ENCODE measurements around the gene TPO. TPM values are rescaled to one million over a fixed set of nuclear protein-coding genes. Genes with fewer than 3 reads are reported as not detected.
A peak's percentile ranks its signal among the peaks of the same experiment; 100 is the strongest.
"Not testable (repeated sequence)": the region's sequence is repeated elsewhere in the genome, so short reads cannot be mapped to it uniquely, and the experiment has no call there.

Gene TPO
- total RNA-seq, 1 donor, result under 0.01 TPM

DNA sequence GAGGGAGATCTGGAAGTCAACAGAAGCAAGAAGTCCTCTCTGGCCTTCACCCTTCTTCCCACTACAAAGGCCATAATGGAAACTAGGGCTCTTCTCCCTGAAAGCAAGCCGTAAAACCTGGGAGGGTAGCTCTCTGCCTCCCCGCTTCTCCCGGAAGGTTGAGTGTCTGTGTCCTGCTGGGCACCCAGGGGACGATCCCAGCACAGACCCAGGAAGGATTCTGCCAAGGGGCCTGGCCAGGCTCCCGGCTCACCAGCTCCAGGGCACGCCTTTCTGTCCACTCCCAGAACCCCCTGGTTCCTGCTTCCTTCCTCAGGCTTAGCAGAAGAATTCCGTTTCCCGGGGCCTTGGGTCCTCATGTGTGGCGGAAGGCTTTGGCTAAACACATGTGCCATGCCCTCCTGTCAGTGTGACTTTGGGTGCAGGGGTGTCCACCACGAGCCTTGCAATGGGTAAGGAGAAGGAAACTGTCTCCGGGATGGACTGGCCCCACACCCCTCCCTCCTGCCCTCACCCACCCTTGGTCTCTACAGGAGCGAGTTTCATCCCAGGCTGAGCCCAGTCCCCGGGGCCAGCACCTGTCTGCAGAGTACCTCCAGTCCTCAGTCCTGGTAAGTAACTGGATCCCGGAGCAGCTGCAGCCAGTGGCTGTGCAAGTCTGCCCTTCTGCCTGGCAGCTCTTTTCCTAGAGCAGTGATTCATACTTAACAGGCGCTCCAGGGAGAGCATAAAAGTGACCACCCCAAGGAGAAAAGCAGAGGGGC is 135.8 kb downstream of the TPO start:
- DNase-seq (ENCODE audit: low read depth in 2 of 3, low spot score in 2 of 3), result no peak

DNA sequence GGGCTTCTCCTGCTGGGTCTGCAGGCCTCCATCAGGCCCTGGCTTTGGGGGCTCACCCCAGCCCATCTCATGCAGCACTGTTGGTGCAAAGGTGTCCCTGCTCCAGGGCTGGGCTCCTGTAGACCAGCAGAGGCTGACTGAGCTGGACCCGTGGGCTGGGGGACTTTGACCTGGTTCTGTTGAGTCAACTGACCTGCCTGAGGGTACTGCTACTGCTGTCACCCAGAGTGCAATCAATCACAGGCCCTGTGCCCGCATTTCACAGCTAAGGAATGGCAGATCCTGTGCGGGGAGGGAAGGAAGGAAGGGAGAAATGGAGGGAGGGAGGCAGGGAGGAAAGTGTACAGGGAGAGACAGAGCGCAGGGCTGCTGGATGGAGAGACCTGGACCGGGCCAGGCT is 136.8 kb downstream of the TPO start:
- DNase-seq (ENCODE audit: low read depth in 2 of 3, low spot score in 2 of 3), result no peak

DNA sequence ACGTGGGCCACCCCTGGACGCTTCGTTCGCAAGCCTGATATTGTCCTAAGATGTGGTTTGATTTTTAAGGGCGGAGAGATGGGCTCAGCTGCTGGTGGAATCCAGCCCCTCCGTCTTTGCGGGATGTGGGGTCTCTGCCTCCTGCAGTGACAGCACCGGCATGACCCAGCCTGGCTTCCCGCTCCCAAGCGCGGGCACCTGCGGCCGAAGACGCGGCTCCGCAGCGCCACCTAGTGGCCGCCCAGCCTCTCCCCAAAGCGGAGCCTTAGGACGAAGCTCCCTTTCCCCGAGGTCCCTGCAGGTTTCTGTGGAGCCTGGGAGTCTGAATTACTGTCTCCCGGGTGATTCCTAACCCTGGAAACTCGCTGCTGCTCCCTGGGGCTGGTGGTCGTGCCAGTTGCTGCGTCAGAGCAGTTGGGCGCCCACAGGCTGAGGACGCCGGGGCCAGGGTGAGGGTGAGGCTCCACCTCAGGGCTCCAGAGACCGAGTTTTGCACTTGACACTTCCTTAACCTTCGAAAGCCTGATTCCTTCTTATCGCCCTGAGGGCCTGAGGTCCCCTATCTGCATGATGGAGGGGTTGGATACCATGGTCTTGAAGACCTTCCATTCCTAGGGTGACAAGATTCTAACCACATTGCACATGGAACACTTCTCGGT is 137.5 kb downstream of the TPO start:
- DNase-seq (ENCODE audit: low read depth in 2 of 3, low spot score in 2 of 3), result peak; percentile 36 to 56 (median 51)

DNA sequence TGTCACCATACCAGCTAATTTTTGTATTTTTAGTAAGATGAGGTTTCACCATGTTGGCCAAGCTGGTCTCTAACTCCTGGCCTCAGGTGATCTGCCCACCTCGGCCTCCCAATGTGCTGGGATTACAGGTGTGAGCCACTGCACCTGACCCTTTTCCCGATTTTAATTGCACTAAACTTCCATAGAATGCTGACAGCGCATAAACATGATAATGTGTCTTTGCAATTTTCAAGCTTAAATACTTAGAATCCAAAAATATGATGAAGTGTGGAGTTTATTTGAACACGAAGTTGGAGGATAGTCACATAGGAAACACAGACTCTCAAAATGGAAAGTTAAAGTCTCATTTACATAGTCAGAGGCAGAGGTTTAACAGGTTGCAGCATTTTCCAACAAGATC is 138.6 kb downstream of the TPO start:
- DNase-seq (ENCODE audit: low read depth in 2 of 3, low spot score in 2 of 3), result no peak

DNA sequence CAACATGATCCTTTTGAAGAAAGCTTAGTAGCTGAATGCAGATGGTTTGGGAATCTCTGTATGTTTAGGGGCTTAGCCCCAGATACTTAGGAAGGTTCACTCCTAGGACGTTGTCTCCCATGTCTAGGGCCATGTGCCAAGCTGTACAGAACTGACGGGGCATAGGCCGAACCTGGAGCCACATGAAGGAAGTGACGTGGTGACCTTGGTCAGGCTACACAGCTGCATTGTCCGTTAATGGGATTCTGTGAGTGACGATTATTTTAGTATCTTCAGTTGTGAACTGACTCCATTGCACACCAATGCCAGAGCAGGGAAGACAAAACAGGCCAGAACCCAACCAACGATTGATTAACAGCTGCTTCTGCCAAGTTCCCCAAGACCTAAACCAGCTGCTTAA is 139.3 kb downstream of the TPO start:
- no peak for DNase-seq (ENCODE audit: low read depth in 2 of 3, low spot score in 2 of 3)

DNA sequence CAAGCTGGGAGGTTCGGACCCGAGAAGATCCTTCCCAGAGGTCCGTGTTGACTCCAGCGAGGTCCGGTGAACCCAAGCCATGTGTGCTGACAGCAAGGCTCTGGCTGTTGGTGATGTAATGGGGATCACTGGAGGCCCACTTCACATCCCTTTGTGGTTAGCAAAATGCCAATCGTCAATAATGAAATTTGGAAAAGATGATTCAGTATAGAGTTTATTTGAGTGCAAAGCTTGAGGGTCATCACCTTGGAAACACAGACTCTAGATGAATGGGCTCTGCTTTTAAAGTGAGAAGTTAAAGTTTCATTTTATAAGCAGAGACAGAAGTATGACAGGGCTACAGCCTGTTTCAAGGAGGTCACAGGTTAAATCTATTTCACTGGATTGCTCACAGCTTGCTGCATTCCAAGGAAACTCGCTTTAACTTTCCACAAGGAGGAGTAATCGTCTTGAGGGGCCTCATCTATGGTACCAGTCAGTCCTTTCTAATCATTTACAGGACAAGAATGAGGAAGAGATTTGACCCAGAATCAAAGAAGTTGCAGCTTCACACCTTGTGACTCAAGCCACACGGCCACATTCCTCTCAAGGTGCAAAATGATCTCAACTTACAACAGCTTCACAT is 140.5 kb downstream of the TPO start:
- DNase-seq (ENCODE audit: low read depth in 2 of 3, low spot score in 2 of 3), result no peak

DNA sequence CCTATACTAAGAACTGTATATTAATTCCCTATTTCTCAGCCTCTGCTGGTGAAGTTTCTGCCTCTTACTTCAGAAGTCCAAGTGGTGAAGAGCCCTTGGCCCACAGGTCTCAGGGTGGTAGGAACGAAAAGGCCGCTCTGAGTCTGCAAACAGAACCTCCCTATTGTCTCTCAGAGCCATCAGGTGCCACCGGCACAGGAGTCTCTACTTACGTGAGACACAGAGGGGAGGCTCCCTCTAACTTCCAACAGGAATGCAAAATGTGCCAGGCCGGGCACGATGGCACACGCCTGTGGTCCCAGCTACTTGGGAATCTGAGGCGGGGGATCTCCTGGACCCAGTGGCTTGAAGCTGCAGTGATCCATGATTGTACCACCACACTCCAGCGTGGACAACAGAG is 143.0 kb downstream of the TPO start:
- no peak for DNase-seq (ENCODE audit: low read depth in 2 of 3, low spot score in 2 of 3)

DNA sequence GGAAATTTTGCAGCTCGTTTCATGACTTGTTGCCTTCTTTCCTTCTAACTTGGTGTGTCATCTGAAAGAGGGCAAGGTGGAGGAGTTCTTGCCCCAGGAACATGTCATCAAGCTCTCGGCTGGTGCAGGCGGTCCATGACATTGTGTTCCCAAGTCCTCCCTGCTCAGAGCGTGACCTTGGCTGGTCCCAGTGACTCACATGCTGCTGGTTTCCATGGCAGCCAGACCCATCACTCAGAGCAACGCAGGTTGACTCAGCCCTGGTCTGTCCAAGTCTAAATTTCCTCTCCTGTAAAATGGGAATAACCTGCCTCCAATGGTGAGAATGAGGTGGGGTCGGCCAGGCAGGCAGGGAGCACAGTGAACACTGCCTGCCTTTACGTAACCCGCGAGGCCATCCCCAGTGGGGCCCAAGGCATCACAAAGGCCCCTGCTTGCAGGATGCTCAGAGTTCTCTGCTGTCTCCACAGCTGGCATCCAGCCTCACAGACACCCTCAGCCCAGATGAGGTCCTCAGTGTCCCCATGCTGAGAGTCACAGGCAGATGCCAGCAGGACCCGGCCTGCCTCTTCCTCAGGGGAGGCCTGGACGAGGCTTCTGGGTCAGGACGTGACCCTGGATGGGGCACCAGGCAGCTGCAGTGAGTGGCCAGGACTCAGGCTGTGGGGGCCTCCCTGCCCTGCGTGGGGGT is 143.7 kb downstream of the TPO start:
- DNase-seq (ENCODE audit: low read depth in 2 of 3, low spot score in 2 of 3), result no peak

DNA sequence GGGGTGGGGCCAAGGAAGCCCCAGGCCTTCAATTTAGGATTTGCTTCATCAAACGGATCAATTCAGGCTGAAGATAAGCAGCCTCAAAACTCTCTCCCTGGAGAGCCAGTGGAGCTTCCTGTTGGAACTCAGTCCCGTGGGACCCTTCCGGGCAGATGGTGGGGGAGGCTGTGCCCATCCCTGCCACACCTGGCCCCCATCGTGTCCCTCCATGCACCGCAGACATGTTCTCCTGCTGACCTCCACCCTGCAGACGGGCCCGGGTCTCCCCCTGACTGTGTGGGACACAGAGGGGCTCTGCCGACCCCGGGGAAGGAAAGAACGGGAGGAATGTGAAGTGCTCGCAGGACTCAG is 144.2 kb downstream of the TPO start:
- no peak for DNase-seq (ENCODE audit: low read depth in 2 of 3, low spot score in 2 of 3)

DNA sequence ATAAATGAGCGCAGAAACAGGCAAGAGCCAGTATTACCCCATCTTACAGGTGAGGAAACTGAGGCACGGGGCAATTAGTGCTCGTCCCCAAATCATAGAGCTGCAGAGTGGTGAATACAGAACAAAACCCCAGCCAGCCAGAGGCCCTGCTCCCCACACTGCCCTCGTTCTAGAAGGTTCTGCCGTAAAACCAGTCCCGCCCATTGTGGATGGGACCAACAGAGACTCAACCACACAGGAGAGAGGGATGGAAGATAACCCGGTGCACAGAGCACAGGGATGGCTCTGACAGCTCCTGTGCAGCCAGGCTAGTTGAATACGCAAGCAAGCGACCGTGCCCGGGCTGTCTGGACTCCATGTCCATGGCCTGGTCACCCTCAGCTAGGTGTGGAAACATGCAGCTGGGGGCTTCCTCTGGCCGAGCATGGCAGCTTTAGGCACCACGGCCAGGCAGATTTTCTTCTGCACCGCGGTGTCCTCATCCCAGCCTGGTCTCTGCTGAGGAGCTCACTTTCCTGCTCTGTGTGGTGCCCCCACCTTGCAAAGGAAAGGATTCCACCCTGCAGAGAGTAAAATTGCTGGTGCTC is 146.4 kb downstream of the TPO start:
- DNase-seq (ENCODE audit: low read depth in 2 of 3, low spot score in 2 of 3), result no peak

DNA sequence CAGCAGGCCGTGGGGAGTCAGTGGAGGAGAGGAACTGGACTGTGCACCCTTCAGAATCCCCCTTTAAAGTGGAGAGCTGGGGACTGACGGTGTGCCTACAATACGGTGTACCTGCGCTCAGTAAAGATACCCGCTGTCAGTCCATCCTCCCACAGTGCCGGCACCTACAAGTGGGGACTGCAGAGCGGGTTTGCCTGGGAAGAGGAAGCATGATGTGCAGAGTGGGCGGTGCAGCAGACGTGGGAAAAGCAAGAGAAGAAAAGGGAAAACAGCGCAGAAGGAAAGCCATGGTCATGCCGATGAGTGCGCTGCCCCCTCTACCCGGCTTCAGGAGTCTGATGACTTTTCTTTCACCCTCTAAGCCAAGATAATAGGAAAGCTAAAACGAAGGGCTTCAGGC is 148.0 kb downstream of the TPO start:
- no peak for DNase-seq (ENCODE audit: low read depth in 2 of 3, low spot score in 2 of 3)

DNA sequence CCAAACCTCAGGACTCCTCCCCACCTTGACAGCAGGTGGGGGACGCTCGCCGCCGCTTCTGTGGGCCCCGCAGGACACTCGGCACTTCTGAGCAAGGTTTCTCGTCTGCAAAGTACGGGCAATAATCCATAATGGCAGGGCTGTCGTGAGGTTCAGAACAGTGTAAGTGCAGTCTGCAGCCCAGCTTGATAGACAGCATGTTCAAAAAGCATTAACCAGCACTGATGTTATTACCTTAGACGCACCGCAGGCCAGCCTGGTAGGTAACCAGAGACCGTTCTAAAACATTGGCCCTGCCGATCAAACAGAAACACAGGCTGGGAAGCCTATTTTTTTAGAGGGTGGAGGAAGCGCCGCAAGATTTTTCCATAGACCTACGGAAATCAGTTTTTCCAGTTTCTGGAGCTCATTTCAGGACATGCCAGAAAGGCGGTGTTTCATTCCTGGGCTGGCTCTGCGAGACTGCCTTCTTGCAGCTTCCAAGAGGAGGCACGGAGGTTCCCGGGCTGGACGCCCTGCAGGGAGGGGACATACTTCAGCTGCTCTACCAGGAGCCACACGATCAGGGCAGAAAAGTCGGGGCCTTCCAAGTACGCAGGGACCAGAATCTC is 148.7 kb downstream of the TPO start:
- no peak for DNase-seq (ENCODE audit: low read depth in 2 of 3, low spot score in 2 of 3)

DNA sequence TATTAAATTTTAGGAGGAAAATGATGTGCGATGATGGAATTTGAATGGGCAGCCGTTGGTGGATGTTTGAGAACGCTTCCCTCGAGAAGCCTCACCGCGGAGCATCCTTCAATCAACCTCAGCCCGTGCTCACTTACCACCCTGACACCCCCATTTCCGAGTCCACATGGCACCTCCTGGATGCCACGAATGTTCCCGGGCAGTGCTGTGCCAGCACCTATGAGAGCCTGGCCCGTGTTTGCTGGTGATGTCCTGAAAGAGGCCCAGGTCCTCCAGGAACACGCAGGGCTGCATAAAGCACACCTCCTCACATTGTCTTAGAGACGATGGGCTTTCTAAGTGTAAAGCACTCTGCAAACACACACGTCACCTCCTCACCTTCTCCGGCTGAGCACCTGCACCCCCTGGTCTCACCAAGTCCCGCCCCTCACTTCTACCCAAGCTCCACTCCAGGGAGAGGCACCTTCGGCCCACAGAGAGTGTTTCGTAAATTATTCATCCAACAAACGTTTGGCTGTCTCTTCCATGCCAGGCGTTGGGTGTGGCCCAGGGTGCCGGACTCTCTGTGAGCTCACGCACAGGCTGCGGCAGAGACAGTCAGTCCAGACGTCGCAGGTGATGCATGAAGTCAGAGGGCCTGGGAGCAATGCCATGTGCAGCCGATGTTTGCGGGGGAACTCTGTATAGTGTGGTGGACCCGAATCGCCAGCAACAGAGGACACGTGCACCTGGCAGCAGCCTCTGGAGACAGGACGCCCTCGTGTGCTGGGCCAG is 150.0 kb downstream of the TPO start:
- no peak for DNase-seq (ENCODE audit: low read depth in 2 of 3, low spot score in 2 of 3)

DNA sequence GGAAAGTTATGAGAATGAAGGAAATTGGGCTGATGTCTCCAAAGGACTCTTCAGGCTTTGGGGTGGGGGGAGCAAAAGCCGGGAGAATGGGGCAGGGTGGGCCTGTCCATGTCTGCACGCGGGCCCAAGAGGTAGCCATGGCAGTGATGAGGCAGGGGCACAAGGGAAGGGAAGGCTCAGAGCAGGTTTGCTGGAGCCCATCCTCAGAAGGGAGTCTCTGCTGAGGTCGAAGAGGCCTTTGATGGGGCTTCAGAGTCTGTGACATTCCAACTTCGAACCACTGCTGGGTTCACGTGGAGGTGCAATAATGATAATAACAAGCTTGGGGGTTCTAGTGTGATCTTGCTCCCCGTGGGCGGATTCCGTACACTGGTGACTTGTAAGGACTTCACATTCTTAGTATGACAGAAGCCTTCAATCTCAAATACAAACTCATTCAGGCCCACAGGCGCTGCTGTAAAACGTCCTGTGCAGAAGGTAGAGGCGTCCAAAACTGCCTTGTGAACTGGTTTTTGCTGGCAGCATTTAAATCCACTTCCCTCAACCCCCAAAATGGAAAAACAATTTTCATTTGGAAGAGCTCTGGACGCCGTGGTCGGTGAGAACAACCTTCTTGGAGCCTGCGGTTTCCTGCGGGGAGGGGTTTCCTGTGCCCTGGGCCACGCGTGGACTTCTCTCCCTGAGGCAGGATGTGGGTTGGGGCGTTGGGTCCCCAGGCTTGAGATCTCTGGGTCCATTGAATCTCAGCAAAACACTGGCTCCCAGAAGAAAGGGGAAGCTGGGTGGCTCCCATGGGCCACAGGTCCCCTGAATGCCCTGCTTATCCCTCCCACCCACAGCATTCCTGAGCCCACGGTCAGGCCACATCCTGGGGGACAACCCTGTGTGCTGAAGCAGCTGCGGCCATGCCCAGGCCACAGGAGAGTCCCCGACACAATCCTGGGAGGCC is 151.0 kb downstream of the TPO start:
- peak in 1 of 3 donors; percentile 34 for DNase-seq (ENCODE audit: low read depth in 2 of 3, low spot score in 2 of 3)

DNA sequence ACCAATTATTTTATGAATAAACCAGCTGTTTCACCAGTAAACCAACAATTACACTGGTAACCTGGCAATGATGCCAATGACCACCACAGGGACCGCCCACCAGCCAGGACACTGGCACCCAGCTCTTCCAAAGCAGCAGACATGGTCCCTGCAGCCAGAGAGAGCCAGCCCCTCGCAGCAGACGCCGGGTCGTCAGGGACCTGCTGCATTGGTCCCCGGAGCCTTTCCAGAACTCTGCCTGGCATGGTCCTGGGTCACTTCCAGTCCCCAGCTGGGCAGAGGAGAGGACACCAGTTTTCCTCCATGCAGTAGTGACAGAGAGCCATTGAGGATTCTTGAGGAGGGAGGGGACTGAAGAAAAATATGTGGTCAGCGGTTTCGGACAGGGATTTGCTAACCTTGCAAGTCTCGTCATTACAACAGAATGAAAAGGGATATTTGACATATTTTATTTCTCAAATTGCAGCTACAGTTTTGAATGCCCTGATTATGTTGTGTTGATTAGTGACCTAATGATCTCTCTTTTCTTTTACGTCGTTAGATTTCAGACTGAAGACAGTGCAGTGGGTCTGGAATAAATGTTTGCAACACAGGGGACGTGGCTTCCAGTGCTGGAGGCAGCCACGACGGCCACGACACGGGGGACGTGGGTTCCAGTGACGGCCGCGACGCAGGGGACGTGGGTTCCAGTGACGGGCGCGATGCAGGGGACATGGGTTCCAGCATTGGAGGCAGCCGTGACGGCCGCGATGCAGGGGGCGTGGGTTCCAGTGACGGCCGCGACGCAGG is 154.5 kb downstream of the TPO start:
- no peak for DNase-seq (ENCODE audit: low read depth in 2 of 3, low spot score in 2 of 3)

DNA sequence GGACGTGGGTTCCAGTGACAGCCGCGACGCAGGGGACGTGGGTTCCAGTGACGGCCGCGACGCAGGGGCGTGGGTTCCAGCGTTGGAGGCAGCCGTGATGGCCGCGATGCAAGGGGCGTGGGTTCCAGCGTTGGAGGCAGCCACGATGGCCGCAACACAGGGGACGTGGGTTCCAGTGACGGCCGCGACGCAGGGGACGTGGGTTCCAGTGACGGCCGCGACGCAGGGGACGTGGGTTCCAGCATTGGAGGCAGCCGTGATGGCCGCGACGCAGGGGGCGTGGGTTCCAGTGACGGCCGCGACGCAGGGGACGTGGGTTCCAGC is 155.0 kb downstream of the TPO start:
- not testable (repeated sequence) for DNase-seq (ENCODE audit: low read depth in 2 of 3, low spot score in 2 of 3)

DNA sequence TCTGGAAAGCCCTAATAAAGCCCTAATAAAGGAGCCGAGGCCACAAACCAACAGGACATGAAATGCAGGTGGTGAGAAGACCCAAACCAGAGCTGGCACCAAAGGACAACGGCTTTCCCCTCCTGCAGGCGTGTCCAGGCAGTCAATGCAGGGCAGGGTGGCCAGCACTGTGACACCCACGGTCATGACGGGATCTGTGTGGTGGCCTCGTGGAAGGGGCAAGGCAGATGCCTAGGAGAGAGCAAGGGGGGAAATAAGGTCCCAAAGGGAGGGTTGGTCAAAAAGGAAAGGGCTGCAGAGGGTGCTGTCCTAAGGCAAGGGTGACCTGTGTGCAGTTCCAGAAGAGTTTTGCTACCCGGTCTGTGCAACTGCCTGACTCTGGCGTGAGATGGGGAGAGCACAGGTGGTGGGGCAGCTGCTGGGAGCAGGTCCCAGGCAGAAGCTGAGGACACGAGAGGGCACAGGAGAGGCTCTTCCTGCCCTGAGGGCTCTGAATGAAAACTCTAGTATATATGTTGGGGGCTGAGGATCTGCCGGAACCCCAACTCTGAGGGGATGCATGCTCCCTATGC is 156.7 kb downstream of the TPO start:
- DNase-seq (ENCODE audit: low read depth in 2 of 3, low spot score in 2 of 3), result no peak

Data from hematopoietic multipotent progenitor cell (in vitro differentiated cells).